ENCODE results near the gene CA5A.

Gene CA5A

DNA sequence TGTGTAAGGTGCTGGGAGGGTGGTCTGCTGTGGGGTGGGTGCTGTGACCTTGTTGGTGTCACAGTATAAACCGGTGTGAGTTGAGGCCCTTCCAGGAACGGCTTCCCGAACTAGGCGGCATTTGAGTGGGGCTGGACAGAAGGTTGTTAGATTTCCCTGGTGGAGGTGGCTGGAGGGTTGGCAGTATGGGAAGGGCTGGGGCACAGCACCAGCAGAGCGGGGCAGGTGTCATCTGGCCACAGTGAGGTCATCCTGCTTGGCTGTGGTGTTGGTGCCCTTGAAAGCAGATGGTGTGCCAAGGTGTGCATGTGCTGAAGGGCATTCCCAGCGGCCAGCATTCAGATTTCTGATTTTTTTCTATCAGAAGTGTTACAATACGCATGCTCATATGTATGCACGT is 43.0 kb upstream of the CA5A start:
- no peak for FAIRE-seq
- no peak for DNase-seq (ENCODE audit: insufficient read length, low spot score)
- TF ChIP-seq, protein P1, sequence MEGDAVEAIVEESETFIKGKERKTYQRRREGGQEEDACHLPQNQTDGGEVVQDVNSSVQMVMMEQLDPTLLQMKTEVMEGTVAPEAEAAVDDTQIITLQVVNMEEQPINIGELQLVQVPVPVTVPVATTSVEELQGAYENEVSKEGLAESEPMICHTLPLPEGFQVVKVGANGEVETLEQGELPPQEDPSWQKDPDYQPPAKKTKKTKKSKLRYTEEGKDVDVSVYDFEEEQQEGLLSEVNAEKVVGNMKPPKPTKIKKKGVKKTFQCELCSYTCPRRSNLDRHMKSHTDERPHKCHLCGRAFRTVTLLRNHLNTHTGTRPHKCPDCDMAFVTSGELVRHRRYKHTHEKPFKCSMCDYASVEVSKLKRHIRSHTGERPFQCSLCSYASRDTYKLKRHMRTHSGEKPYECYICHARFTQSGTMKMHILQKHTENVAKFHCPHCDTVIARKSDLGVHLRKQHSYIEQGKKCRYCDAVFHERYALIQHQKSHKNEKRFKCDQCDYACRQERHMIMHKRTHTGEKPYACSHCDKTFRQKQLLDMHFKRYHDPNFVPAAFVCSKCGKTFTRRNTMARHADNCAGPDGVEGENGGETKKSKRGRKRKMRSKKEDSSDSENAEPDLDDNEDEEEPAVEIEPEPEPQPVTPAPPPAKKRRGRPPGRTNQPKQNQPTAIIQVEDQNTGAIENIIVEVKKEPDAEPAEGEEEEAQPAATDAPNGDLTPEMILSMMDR (IDR thresholded peaks at IDR 0.05; ENCODE audit: insufficient read depth, missing control alignments): no peak

DNA sequence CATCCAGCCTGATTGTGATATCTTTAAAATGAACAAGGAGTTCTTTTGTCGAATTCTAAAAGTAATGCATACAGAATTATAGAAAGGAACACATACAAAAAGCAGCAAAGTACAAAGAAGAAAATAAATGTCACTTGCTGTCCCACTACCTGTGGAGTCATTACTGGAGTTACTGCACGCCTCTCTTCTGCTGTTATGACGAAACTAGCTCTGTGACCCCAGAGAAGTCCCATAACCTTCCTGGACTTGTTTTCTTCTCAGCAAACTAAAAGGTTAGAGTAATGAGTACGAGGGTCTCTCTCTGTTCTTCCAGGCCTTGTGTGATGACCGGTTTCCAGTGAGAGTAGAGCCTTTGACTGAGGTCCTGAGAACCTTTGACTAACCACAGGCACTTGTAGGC is 41.8 kb upstream of the CA5A start:
- no peak for DNase-seq (ENCODE audit: insufficient read length, low spot score)
- TF ChIP-seq, protein P1 (IDR thresholded peaks at IDR 0.05; ENCODE audit: insufficient read depth, missing control alignments): no peak
- no peak for FAIRE-seq

GRCh38 chr16:87976665-87977064 is 40.3 kb upstream of the CA5A start:
- DNase-seq (ENCODE audit: insufficient read length, low spot score) (no peak), FAIRE-seq (no peak)
- TF ChIP-seq, protein P1 (IDR thresholded peaks at IDR 0.05; ENCODE audit: insufficient read depth, missing control alignments): no peak

GRCh38 chr16:87974178-87974577 is 37.8 kb upstream of the CA5A start:
- TF ChIP-seq, protein P1 (IDR thresholded peaks at IDR 0.05; ENCODE audit: insufficient read depth, missing control alignments): no peak
- no peak for DNase-seq (ENCODE audit: insufficient read length, low spot score)
- FAIRE-seq: no peak

DNA sequence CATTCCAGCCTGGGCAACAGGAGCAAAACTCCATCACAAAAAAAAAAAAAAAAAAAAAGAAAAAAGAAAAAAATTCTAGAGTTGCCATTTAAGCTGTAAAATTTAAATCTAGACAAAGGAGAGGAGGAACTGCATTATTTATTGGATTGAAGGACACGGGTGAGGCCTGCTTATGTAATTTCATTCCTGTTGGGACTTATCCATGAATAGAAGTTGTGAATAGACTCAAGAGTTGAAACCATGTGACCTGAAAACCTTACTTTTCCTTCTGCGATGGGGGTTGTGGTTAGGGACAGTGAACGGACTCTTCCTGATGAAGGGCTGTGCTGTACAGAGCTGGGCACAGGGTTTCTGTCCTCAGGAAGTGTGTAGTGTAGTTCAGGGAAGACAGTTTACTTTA is 37.4 kb upstream of the CA5A start:
- DNase-seq (ENCODE audit: insufficient read length, low spot score) (no peak), FAIRE-seq (no peak)
- TF ChIP-seq, protein P1 (IDR thresholded peaks at IDR 0.05; ENCODE audit: insufficient read depth, missing control alignments): no peak

DNA sequence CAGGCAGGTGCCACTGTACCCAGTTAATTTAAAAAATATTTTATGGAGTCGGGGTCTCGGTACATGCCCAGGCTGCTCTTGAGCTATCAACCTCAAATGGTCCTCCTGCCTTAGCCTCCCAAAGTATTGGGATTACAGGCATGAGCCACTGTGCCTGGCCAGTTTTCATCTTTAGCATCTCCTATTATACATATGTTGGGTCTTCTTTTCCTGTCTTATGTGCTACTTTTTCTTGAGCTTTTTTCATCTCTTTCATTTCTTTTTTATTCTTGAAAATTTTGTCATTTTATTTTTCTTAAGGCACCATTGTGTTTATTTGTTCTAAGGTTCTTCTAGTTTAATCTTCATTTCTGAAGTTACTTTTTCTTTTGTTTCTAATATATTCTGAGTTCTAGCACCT is 35.6 kb upstream of the CA5A start:
- FAIRE-seq (no peak), DNase-seq (ENCODE audit: insufficient read length, low spot score) (no peak)
- TF ChIP-seq, protein P1 (IDR thresholded peaks at IDR 0.05; ENCODE audit: insufficient read depth, missing control alignments): no peak

- no peak for DNase-seq (ENCODE audit: insufficient read length, low spot score)
- FAIRE-seq: no peak
- TF ChIP-seq, protein P1 (IDR thresholded peaks at IDR 0.05; ENCODE audit: insufficient read depth, missing control alignments): no peak
Measured at GRCh38 chr16:87970186-87970585, 33.9 kb upstream of the CA5A start.

All from D721Med (cell line).